WTC11 (cell line): ENCODE measurements around the gene PTPN11. TPM values are rescaled to one million over a fixed set of nuclear protein-coding genes. Genes with fewer than 3 reads are reported as not detected.
"Not testable (repeated sequence)": the region's sequence is repeated elsewhere in the genome, so short reads cannot be mapped to it uniquely, and the experiment has no call there.

Source experiments
- ATAC-seq: fragments of 200-7000 bp; cut with Tn5 transposase; 2 replicates; pipeline ENCODE4 v1.10.0; 2021; ENCODE audit warnings: mild to moderate bottlenecking, moderate library complexity
- CTCF ChIA-PET: fragments of 300-600 bp; sonication (Branson Sonifier 250); formaldehyde crosslinking; loops from one replicate; lab custom pipeline; 2021; ENCODE audit warnings: antibody characterized with exemption; lab: Charles Lee
- POLR2A ChIA-PET: fragments of 350-600 bp; sonication (Branson Sonifier 250); formaldehyde crosslinking; loops from one replicate; lab custom pipeline; 2021; ENCODE audit warnings: antibody characterized with exemption; lab: Charles Lee
- DNase-seq: peaks from one replicate; pipeline ENCODE4 v3.0.0; 2021; ENCODE audit warnings: low spot score
- H3K27ac Mint-ChIP-seq: 2 replicates; pipeline ENCODE4 v1.8.0; 2021; ENCODE audit warnings: mixed read lengths
- H3K27me3 Mint-ChIP-seq: 2 replicates; pipeline ENCODE4 v1.8.0; 2021; ENCODE audit warnings: low read depth, mild to moderate bottlenecking, moderate library complexity, mixed read lengths
- H3K36me3 Mint-ChIP-seq: 2 replicates; pipeline ENCODE4 v1.8.0; 2021; ENCODE audit warnings: mixed read lengths
- H3K4me1 Mint-ChIP-seq: 2 replicates; pipeline ENCODE4 v1.8.0; 2022; ENCODE audit warnings: mixed read lengths
- H3K4me3 Mint-ChIP-seq: 2 replicates; pipeline ENCODE4 v1.8.0; 2021; ENCODE audit warnings: mild to moderate bottlenecking, moderate library complexity, mixed read lengths
- H3K9me3 Mint-ChIP-seq: 2 replicates; pipeline ENCODE4 v1.8.0; 2021; ENCODE audit warnings: mixed read lengths
- AFF4 ChIP-seq: sonication (generic); formaldehyde crosslinking; IDR thresholded peaks from 2 replicates; pipeline ENCODE4 v1.8.1; 2023; ENCODE audit warnings: mild to moderate bottlenecking, missing genetic modification reagents, borderline replicate concordance
- CREB1 ChIP-seq: sonication (generic); formaldehyde crosslinking; IDR thresholded peaks from 2 replicates; pipeline ENCODE4 v1.8.0; 2023; ENCODE audit warnings: mild to moderate bottlenecking, missing genetic modification reagents
- CREM ChIP-seq: sonication (generic); formaldehyde crosslinking; IDR thresholded peaks from 2 replicates; pipeline ENCODE4 v1.8.1; 2022; ENCODE audit warnings: mild to moderate bottlenecking, missing genetic modification reagents, moderate library complexity
- E2F4 ChIP-seq: sonication (generic); formaldehyde crosslinking; IDR thresholded peaks from 2 replicates; pipeline ENCODE4 v1.8.1; 2022; ENCODE audit warnings: low read depth, mild to moderate bottlenecking, moderate library complexity, missing genetic modification reagents, borderline replicate concordance
- ESRRA ChIP-seq: sonication (generic); formaldehyde crosslinking; IDR thresholded peaks from 2 replicates; pipeline ENCODE4 v1.8.1; 2022; ENCODE audit warnings: mild to moderate bottlenecking, missing genetic modification reagents, borderline replicate concordance
- FOXJ3 ChIP-seq: sonication (generic); formaldehyde crosslinking; IDR thresholded peaks from 2 replicates; pipeline ENCODE4 v1.9.0; 2021; ENCODE audit warnings: missing genetic modification reagents, mild to moderate bottlenecking, borderline replicate concordance
- FOXK1 ChIP-seq: sonication (generic); formaldehyde crosslinking; IDR thresholded peaks from 2 replicates; pipeline ENCODE4 v1.8.0; 2022; ENCODE audit warnings: mild to moderate bottlenecking, moderate library complexity, missing genetic modification reagents
- FOXP4 ChIP-seq: sonication (generic); formaldehyde crosslinking; IDR thresholded peaks from 2 replicates; pipeline ENCODE4 v1.8.0; 2022; ENCODE audit warnings: mild to moderate bottlenecking, missing genetic modification reagents
- GABPB1 ChIP-seq: sonication (generic); formaldehyde crosslinking; IDR thresholded peaks from 2 replicates; pipeline ENCODE4 v1.8.1; 2023; ENCODE audit warnings: mild to moderate bottlenecking, missing genetic modification reagents
- GTF2I ChIP-seq: fragments of 250-450 bp; sonication (Bioruptor Pico); conservative IDR thresholded peaks from 2 replicates; pipeline ENCODE4 v1.4.0; 2021; ENCODE audit warnings: mild to moderate bottlenecking
- MYBL2 ChIP-seq: sonication (generic); formaldehyde crosslinking; IDR thresholded peaks from 2 replicates; pipeline ENCODE4 v1.8.1; 2023; ENCODE audit warnings: mild to moderate bottlenecking, moderate library complexity, missing genetic modification reagents
- NFYB ChIP-seq: sonication (generic); formaldehyde crosslinking; conservative IDR thresholded peaks from 2 replicates; pipeline ENCODE4 v1.8.0; 2022; ENCODE audit warnings: low read depth, missing genetic modification reagents
- NR2C2 ChIP-seq: sonication (generic); formaldehyde crosslinking; IDR thresholded peaks from 2 replicates; pipeline ENCODE4 v1.8.0; 2022; ENCODE audit warnings: mild to moderate bottlenecking, missing genetic modification reagents
- RELA ChIP-seq: sonication (generic); formaldehyde crosslinking; IDR thresholded peaks from 2 replicates; pipeline ENCODE4 v1.8.1; 2022; ENCODE audit warnings: missing genetic modification reagents, mild to moderate bottlenecking, borderline replicate concordance
- RORB ChIP-seq: fragments of 250-450 bp; sonication (Bioruptor Pico); IDR thresholded peaks from 2 replicates; pipeline ENCODE4 v1.9.0; 2021; ENCODE audit warnings: mild to moderate bottlenecking
- SOX15 ChIP-seq: fragments of 250-450 bp; sonication (Bioruptor Pico); IDR thresholded peaks from 2 replicates; pipeline ENCODE4 v1.9.0; 2021; ENCODE audit warnings: mild to moderate bottlenecking
- TCF7 ChIP-seq: sonication (generic); formaldehyde crosslinking; IDR thresholded peaks from 2 replicates; pipeline ENCODE4 v1.8.0; 2022; ENCODE audit warnings: mild to moderate bottlenecking, low read depth, missing genetic modification reagents, moderate library complexity
- TEAD1 ChIP-seq: sonication (generic); formaldehyde crosslinking; IDR thresholded peaks from 2 replicates; pipeline ENCODE4 v1.8.0; 2022; ENCODE audit warnings: mild to moderate bottlenecking, missing genetic modification reagents
- ZMAT4 ChIP-seq: fragments of 250-450 bp; sonication (Bioruptor Pico); IDR thresholded peaks from 2 replicates; pipeline ENCODE4 v1.9.0; 2021; ENCODE audit warnings: mild to moderate bottlenecking
- ZNF232 ChIP-seq: sonication (generic); formaldehyde crosslinking; IDR thresholded peaks from 2 replicates; pipeline ENCODE4 v1.8.0; 2022; ENCODE audit warnings: mild to moderate bottlenecking, missing genetic modification reagents
- ZNF317 ChIP-seq: sonication (generic); formaldehyde crosslinking; IDR thresholded peaks from 2 replicates; pipeline ENCODE4 v1.8.1; 2023; ENCODE audit warnings: low read depth, mild to moderate bottlenecking, moderate library complexity, missing genetic modification reagents, borderline replicate concordance
- ZNF423 ChIP-seq: fragments of 250-450 bp; sonication (Bioruptor Pico); IDR thresholded peaks from 2 replicates; pipeline ENCODE4 v2.1.2; 2022; ENCODE audit warnings: mild to moderate bottlenecking, moderate library complexity
- ZNF512 ChIP-seq: sonication (generic); formaldehyde crosslinking; IDR thresholded peaks from 2 replicates; pipeline ENCODE4 v1.8.1; 2022; ENCODE audit warnings: missing genetic modification reagents, borderline replicate concordance
- ZNF671 ChIP-seq: fragments of 250-450 bp; sonication (Bioruptor Pico); IDR thresholded peaks from 2 replicates; pipeline ENCODE4 v1.8.0; 2021; ENCODE audit warnings: mild to moderate bottlenecking
- total RNA-seq: library from RNA; stranded (reverse); gene quantifications from 3 replicates; pipeline ENCODE4 v1.2.3, GENCODE V29; 2021

PTPN11 gene
- total RNA-seq, 1 experiment from 2014 or later: 112 TPM

GRCh38 chr12:112447106-112447505 is 28.4 kb downstream of the PTPN11 start (continued):
- TF ChIP-seq E2F4 (CRISPR knock-in tag) (no peak), FOXK1 (CRISPR knock-in tag) (no peak), ZNF232 (CRISPR knock-in tag) (no peak), ZNF423 (CRISPR knock-in tag) (no peak), ZNF512 (CRISPR knock-in tag) (no peak), CREM (no peak), NFYB (no peak), SOX15 (CRISPR knock-in tag) (no peak), RELA (CRISPR knock-in tag) (no peak)

- H3K4me3 Mint-ChIP-seq, POLR2A ChIA-PET, H3K9me3 Mint-ChIP-seq, H3K4me1 Mint-ChIP-seq, H3K27ac Mint-ChIP-seq, DNase-seq, ATAC-seq, CTCF ChIA-PET, H3K27me3 Mint-ChIP-seq: not testable (repeated sequence)
- peaks cover 31% of the 10 kb centered on the region for H3K36me3 Mint-ChIP-seq
Measured at GRCh38 chr12:112448165-112448564, 29.4 kb downstream of the PTPN11 start.

GRCh38 chr12:112450725-112451124 is 32.0 kb downstream of the PTPN11 start:
- DNase-seq: no peak
- Mint-ChIP-seq H3K9me3 (no peaks in the 10 kb centered on the region), H3K4me3 (no peak overlapping the region), H3K4me1 (no peaks in the 10 kb centered on the region)
- no peak for TF ChIP-seq NFYB
- no peak for TF ChIP-seq ESRRA
- no peak for TF ChIP-seq FOXP4 (CRISPR knock-in tag)
- TF ChIP-seq NR2C2 (CRISPR knock-in tag): no peak
- no peak for TF ChIP-seq GTF2I (CRISPR knock-in tag)
- TF ChIP-seq, all 79 proteins: peak for 0
- Mint-ChIP-seq H3K27ac (no peak overlapping the region), H3K36me3 (peaks cover 44% of the 10 kb centered on the region), H3K27me3 (no peaks in the 10 kb centered on the region)
- no peak for ATAC-seq
- ChIA-PET CTCF (interaction anchor here (0.8 kb wide), 1 partner anchor 22 kb away, joined by 4 read pairs; no protein-coding TSS in a partner anchor), POLR2A (no interaction called here)

- TF ChIP-seq ZNF317 (CRISPR knock-in tag): no peak
- no peak for TF ChIP-seq ZMAT4 (CRISPR knock-in tag)
- no peak for TF ChIP-seq AFF4 (CRISPR knock-in tag)
- no peak for TF ChIP-seq TCF7
- TF ChIP-seq TEAD1: no peak
- no peak for TF ChIP-seq ZNF671
- no peak for TF ChIP-seq RORB (CRISPR knock-in tag)
- no peak for TF ChIP-seq MYBL2 (CRISPR knock-in tag)
- TF ChIP-seq FOXJ3: no peak
- no peak for TF ChIP-seq CREM
- TF ChIP-seq CREB1 (CRISPR knock-in tag): no peak
- no peak for TF ChIP-seq GABPB1
- H3K4me1 Mint-ChIP-seq: no peaks in the 10 kb centered on the region
- no peaks in the 10 kb centered on the region for H3K27me3 Mint-ChIP-seq
- ATAC-seq (no peak), DNase-seq (no peak)
- no peaks in the 10 kb centered on the region for H3K9me3 Mint-ChIP-seq
- peaks cover 45% of the 10 kb centered on the region for H3K36me3 Mint-ChIP-seq
- no peak overlapping the region for H3K27ac Mint-ChIP-seq
- POLR2A ChIA-PET: no interaction called here
- CTCF ChIA-PET: no interaction called here
- no peak overlapping the region for H3K4me3 Mint-ChIP-seq
Measured at GRCh38 chr12:112456029-112456428, 37.3 kb downstream of the PTPN11 start.
